ENCODE data around the gene ETS2.

The ETS2 gene

DNA sequence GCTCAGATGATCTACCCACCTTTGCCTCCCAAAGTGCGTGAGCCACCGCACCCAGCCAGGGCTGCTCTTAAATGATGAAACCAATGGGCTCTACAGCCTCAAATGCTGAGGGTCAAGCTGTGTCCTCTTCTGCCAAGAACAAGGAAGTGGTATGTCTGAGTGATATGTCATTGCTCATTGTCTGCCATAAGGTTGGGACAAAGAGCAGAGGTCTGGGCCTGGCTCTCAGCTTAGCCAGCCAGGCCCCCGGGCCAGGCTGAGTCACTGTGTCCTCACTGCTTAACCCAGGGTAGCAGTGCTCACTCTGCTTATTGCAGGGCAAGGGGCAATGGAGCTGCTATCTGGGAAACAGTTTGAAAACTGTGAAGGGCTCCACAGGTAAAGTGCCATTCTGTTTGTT is 8.3 kb upstream of the ETS2 start:
- Histone ChIP-seq H3K36me3 (ENCODE audit: insufficient read depth, insufficient read length, low read length) (no peaks in the 10 kb centered on the region), H3K4me1 (ENCODE audit: insufficient read depth, insufficient read length) (peaks cover 20% of the 10 kb centered on the region), H3K9me3 (ENCODE audit: insufficient read depth, low read length) (no peaks in the 10 kb centered on the region), H3K27me3 (ENCODE audit: insufficient read depth, insufficient read length) (no peaks in the 10 kb centered on the region), H3K4me3 (ENCODE audit: insufficient read length, low read depth) (no peak overlapping the region), H3K9ac (ENCODE audit: insufficient read length, low read depth) (no peak overlapping the region)
- TF ChIP-seq SUZ12 (IDR thresholded peaks at IDR 0.05; ENCODE audit: extremely low read depth, insufficient read depth, insufficient read length) (no peak), ZNF274 (IDR thresholded peaks at IDR 0.05; ENCODE audit: low read depth, low read length) (no peak), YY1 (IDR thresholded peaks at IDR 0.05; ENCODE audit: insufficient read depth, insufficient read length) (no peak)
- DNase-seq (ENCODE audit: low read depth, low spot score) = no peak

DNA sequence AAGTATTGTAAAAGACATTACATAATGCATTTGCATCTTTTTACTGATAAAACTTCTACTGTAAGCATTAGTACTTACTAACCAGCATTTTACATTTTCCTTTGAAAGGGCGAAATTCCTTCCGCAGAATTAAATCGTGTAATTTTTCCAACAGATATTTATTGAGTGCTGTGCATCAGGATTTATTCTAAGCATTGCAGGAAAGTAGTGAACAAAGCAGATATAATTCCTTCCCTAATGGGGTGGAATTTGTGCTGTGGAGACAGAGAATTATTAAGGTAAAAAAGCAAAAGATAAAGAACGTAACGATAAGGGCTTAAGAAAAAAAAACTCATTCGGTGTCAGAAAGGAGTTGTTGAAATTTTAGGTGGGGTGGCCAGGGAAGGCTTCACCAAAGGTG is 7.6 kb upstream of the ETS2 start:
- Histone ChIP-seq H3K9me3 (ENCODE audit: insufficient read depth, low read length) (no peaks in the 10 kb centered on the region), H3K4me3 (ENCODE audit: insufficient read length, low read depth) (no peak overlapping the region), H3K27me3 (ENCODE audit: insufficient read depth, insufficient read length) (no peaks in the 10 kb centered on the region), H3K9ac (ENCODE audit: insufficient read length, low read depth) (no peak overlapping the region), H3K4me1 (ENCODE audit: insufficient read depth, insufficient read length) (peaks cover 20% of the 10 kb centered on the region), H3K36me3 (ENCODE audit: insufficient read depth, insufficient read length, low read length) (no peaks in the 10 kb centered on the region)
- no peak for TF ChIP-seq SUZ12 (IDR thresholded peaks at IDR 0.05; ENCODE audit: extremely low read depth, insufficient read depth, insufficient read length)
- TF ChIP-seq ZNF274 (IDR thresholded peaks at IDR 0.05; ENCODE audit: low read depth, low read length) = no peak
- no peak for TF ChIP-seq YY1 (IDR thresholded peaks at IDR 0.05; ENCODE audit: insufficient read depth, insufficient read length)
- DNase-seq (ENCODE audit: low read depth, low spot score) = no peak

DNA sequence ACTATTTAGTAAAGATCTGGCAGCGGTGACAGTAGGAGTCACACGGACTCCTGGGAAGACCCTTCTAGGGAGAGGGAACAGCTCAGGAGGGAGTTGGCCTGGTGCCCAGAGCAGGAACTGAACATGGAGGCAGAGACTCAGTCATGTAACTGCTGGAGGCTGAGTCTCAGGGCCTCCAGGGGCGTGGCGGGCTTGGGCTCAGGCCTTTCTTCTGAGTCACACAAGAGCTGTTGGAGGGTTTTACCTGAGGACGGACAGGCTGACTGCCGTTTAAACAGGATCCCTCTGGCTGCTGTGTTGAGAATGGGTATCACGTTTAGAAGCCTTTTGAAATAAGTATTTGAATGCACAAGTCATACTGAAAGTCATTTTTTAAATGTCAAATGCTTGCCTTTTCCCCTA is 7.2 kb upstream of the ETS2 start:
- Histone ChIP-seq H3K27me3 (ENCODE audit: insufficient read depth, insufficient read length) (peaks cover 3% of the 10 kb centered on the region), H3K4me1 (ENCODE audit: insufficient read depth, insufficient read length) (peaks cover 20% of the 10 kb centered on the region), H3K4me3 (ENCODE audit: insufficient read length, low read depth) (no peak overlapping the region), H3K9me3 (ENCODE audit: insufficient read depth, low read length) (no peaks in the 10 kb centered on the region), H3K9ac (ENCODE audit: insufficient read length, low read depth) (peak overlapping the region; percentile 11), H3K36me3 (ENCODE audit: insufficient read depth, insufficient read length, low read length) (no peaks in the 10 kb centered on the region)
- no peak for DNase-seq (ENCODE audit: low read depth, low spot score)
- TF ChIP-seq YY1 (IDR thresholded peaks at IDR 0.05; ENCODE audit: insufficient read depth, insufficient read length) (peak; percentile 7), SUZ12 (IDR thresholded peaks at IDR 0.05; ENCODE audit: extremely low read depth, insufficient read depth, insufficient read length) (no peak), ZNF274 (IDR thresholded peaks at IDR 0.05; ENCODE audit: low read depth, low read length) (no peak)

DNA sequence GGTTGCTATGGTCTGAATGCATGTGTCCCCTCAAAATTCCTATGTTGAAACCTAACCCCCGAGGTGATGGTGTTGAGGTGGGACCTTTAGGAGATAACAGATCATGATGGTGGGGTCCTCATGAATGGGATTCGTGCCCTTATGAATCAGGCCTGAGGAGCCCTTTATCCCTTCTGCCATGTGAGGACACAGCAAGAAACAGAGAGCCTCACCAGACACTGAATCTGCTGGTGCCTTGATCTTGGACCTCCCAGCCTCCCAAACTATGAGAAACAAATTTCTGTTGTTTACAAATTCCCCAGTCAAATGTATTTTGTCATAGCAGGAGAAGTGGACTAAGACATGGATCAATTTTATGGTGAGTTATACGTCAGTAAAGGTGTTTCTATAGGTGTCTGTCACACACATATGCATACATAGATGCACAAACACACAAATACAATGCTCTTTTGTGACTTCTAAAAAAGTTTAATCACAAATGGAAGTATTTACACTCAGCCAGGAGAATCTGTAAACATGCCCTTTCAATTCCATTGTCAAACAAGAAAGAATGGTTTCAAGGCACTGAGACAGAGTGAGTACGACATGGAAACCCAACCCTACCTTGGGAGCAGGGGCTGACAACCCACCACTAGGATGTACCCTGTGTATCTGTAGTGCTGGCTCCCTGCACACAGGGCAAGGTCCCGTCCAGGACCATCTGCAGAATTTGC is 5.5 kb upstream of the ETS2 start:
- Histone ChIP-seq H3K27me3 (ENCODE audit: insufficient read depth, insufficient read length) (peaks cover 17% of the 10 kb centered on the region), H3K4me1 (ENCODE audit: insufficient read depth, insufficient read length) (peaks cover 23% of the 10 kb centered on the region)

DNA sequence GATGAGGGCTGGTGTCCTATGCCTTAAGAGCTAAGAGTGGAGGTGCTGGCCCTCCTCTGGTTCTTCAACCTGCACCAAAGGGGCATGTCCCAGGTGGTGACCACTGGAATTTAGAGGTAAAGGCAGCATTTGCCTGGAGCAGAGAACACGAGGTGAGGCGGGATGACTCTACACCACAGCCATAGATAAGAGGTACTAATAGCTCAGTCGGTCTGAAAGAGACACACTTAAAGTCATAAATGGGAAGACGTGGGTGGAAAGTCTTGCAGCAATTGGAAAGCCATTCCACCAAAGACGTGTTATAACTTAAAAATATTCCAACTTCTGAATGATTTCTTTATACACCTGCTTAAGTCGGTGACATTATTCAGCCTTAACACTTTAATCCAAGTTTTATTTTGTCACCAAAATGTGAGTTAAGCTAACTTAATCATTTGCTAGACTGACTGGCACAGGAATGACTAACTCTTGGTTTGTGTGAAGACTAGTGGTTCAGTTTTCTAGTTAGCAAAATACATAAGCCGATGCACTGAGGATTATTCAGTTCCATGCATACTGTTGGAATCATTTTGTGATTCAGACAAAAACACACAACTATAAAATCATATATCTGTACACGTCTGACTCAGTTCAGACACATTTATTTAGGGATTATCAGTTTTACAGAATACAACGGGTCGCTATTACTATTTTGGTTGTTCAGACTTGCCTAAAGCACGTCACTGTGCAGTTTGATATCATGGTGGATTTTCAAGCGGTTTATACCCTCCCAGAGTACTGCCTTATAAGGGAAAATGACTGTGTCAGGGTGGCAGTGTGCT is 4.6 kb upstream of the ETS2 start:
- H3K36me3 ChIP-seq (ENCODE audit: insufficient read depth, insufficient read length, low read length) = no peaks in the 10 kb centered on the region
- H3K27me3 ChIP-seq (ENCODE audit: insufficient read depth, insufficient read length) = peaks cover 17% of the 10 kb centered on the region
- DNase-seq (ENCODE audit: low read depth, low spot score) = no peak
- H3K9ac ChIP-seq (ENCODE audit: insufficient read length, low read depth) = no peak overlapping the region
- no peak for TF ChIP-seq YY1 (IDR thresholded peaks at IDR 0.05; ENCODE audit: insufficient read depth, insufficient read length)
- TF ChIP-seq ZNF274 (IDR thresholded peaks at IDR 0.05; ENCODE audit: low read depth, low read length) = no peak
- TF ChIP-seq SUZ12 (IDR thresholded peaks at IDR 0.05; ENCODE audit: extremely low read depth, insufficient read depth, insufficient read length) = no peak
- peaks cover 19% of the 10 kb centered on the region for H3K4me1 ChIP-seq (ENCODE audit: insufficient read depth, insufficient read length)
- H3K4me3 ChIP-seq (ENCODE audit: insufficient read length, low read depth) = no peak overlapping the region
- H3K9me3 ChIP-seq (ENCODE audit: insufficient read depth, low read length) = no peaks in the 10 kb centered on the region

More for the DNA sequence above, 5.5 kb upstream of the ETS2 start:
- Histone ChIP-seq H3K4me3 (ENCODE audit: insufficient read length, low read depth) (no peak overlapping the region), H3K9ac (ENCODE audit: insufficient read length, low read depth) (no peak overlapping the region), H3K9me3 (ENCODE audit: insufficient read depth, low read length) (no peaks in the 10 kb centered on the region), H3K36me3 (ENCODE audit: insufficient read depth, insufficient read length, low read length) (no peaks in the 10 kb centered on the region)
- no peak for DNase-seq (ENCODE audit: low read depth, low spot score)
- TF ChIP-seq SUZ12 (IDR thresholded peaks at IDR 0.05; ENCODE audit: extremely low read depth, insufficient read depth, insufficient read length) (no peak), YY1 (IDR thresholded peaks at IDR 0.05; ENCODE audit: insufficient read depth, insufficient read length) (no peak), ZNF274 (IDR thresholded peaks at IDR 0.05; ENCODE audit: low read depth, low read length) (no peak)

DNA sequence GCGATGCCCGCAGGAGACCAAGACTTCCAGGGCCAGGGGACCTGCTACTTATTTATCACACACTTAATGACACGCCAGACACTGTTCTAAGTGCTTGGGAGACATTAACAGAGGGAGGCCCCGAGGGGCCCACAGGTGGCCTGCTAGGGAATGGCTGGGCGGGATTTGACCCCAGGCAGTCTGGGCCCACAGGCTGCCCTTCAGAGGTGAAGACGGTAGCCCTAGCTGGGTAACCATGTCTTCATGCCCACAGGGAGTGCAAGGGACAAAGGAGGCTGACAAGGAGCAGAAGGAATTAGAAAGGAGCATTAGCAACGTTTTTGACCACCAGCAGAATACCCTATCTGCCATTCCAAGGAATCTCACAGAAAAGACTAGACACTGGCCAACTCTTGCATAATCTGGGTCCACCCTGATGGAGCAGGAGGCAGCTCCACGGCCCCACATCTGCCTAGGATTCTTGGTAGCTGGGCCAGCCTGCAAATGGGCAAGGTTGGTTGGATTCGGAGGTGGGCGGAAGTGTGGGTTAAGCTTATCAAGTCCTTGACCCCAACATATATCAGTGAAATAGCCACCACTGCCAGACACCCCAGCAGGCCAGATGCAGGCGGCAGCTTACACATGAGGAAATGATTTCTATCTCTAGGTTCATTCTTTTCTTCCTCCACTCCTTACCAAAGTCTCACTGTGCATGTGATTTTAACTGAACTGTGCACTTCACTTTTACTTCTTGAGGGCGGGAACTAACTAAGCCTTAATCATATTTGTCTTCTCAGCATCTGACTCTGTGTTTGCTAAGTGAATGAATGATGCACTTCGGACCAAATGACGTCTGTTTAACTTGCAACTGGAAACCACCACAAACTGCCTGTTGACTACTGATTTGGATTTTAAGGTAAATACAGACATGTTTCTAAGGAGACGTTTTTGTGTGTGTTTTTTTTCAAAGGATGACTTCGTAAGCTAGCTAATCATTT is 3.4 kb upstream of the ETS2 start:
- Histone ChIP-seq H3K4me3 (ENCODE audit: insufficient read length, low read depth) (no peak overlapping the region), H3K9ac (ENCODE audit: insufficient read length, low read depth) (no peak overlapping the region), H3K36me3 (ENCODE audit: insufficient read depth, insufficient read length, low read length) (no peaks in the 10 kb centered on the region), H3K27me3 (ENCODE audit: insufficient read depth, insufficient read length) (peaks cover 22% of the 10 kb centered on the region), H3K9me3 (ENCODE audit: insufficient read depth, low read length) (no peaks in the 10 kb centered on the region), H3K4me1 (ENCODE audit: insufficient read depth, insufficient read length) (peaks cover 19% of the 10 kb centered on the region)
- no peak for DNase-seq (ENCODE audit: low read depth, low spot score)
- TF ChIP-seq YY1 (IDR thresholded peaks at IDR 0.05; ENCODE audit: insufficient read depth, insufficient read length) (no peak), SUZ12 (IDR thresholded peaks at IDR 0.05; ENCODE audit: extremely low read depth, insufficient read depth, insufficient read length) (no peak), ZNF274 (IDR thresholded peaks at IDR 0.05; ENCODE audit: low read depth, low read length) (no peak)

Data from NT2/D1 (cell line).